GM10266 (cell line): ENCODE measurements around the gene TSHZ2.

Source experiments
- DNase-seq: peaks from one replicate; pipeline ENCODE4 v3.0.0; 2012; ENCODE audit errors: extremely low spot score
- CTCF ChIP-seq: IDR thresholded peaks from 2 replicates; pipeline ENCODE4 v1.5.1; 2012; ENCODE audit warnings: mild to moderate bottlenecking, low read depth; ENCODE audit not compliant: control insufficient read depth, insufficient read depth; ENCODE audit errors: missing control alignments

The TSHZ2 gene

GRCh38 chr20:53250456-53250855 is 278.3 kb downstream of the TSHZ2 start:
- TF ChIP-seq CTCF: no peak
- no peak for DNase-seq

GRCh38 chr20:53252002-53252401 is 279.8 kb downstream of the TSHZ2 start:
- no peak for DNase-seq
- TF ChIP-seq CTCF: no peak

GRCh38 chr20:53253668-53254067 is 281.5 kb downstream of the TSHZ2 start:
- TF ChIP-seq CTCF: no peak
- no peak for DNase-seq

GRCh38 chr20:53255102-53255710 is 283.0 kb downstream of the TSHZ2 start:
- no peak for TF ChIP-seq CTCF
- DNase-seq: no peak

- no peak for TF ChIP-seq CTCF
- no peak for DNase-seq
Measured at GRCh38 chr20:53258741-53259140, 286.6 kb downstream of the TSHZ2 start.

- no peak for TF ChIP-seq CTCF
Measured at GRCh38 chr20:53260168-53260567, 288.0 kb downstream of the TSHZ2 start.

GRCh38 chr20:53260591-53260990 is 288.4 kb downstream of the TSHZ2 start:
- no peak for DNase-seq

More at GRCh38 chr20:53260168-53260567, 288.0 kb downstream of the TSHZ2 start:
- DNase-seq: no peak

More at GRCh38 chr20:53260591-53260990, 288.4 kb downstream of the TSHZ2 start:
- no peak for TF ChIP-seq CTCF
